GM12878 (cell line): ENCODE data around the gene TAS2R41. TPM values are rescaled to one million over a fixed set of nuclear protein-coding genes. Genes with fewer than 3 reads are reported as not detected.

Source experiments
- ATAC-seq: fragments of 200-7000 bp; cut with Tn5 transposase; 3 replicates; pipeline ENCODE4 v1.9.1; 2020; ENCODE audit warnings: mild to moderate bottlenecking, moderate library complexity
- BruUV-seq: library from RNA; stranded (reverse); fragments of 400-500 nt; replicated peaks from 2 replicates; lab custom pipeline; 2021; lab: Mats Ljungman, UMichigan
- CTCF ChIA-PET: fragments of 300-600 bp; sonication (Branson Sonifier 250); formaldehyde crosslinking; extraction: SDS; loops from one replicate; lab custom pipeline; 2021; ENCODE audit warnings: inconsistent platforms; lab: Yijun Ruan, JAX
- POLR2A ChIA-PET: fragments of 350-600 bp; formaldehyde crosslinking; extraction: SDS; loops from one replicate; lab custom pipeline; 2021; ENCODE audit warnings: inconsistent platforms; lab: Charles Lee
- RAD21 ChIA-PET: fragments of 300-600 bp; sonication (Branson Sonifier 250); formaldehyde crosslinking; loops from one replicate; lab custom pipeline; 2023; ENCODE audit warnings: antibody characterized with exemption; ENCODE audit not compliant: unreplicated experiment; lab: Charles Lee
- SMC1A ChIA-PET: fragments of 300-600 bp; sonication (Branson Sonifier 250); formaldehyde crosslinking; loops from one replicate; lab custom pipeline; 2023; ENCODE audit not compliant: unreplicated experiment, uncharacterized antibody; lab: Charles Lee
- DNase-seq: peaks from one replicate; pipeline ENCODE4 v3.0.0-alpha.2; 2011; ENCODE audit warnings: low read depth, low spot score
- FAIRE-seq: peaks from 3 replicates; lab custom pipeline; 2011; peaks lifted over from hg19 to GRCh38; lab: Jason Lieb, UNC
- H2AFZ ChIP-seq: 2 replicates; pipeline ENCODE4 v1.6.0; 2011; ENCODE audit warnings: low read depth, low read length, control low read depth; ENCODE audit not compliant: control insufficient read depth
- H3K27ac ChIP-seq: 2 replicates; pipeline ENCODE4 v1.5.1; 2011; ENCODE audit warnings: control low read depth; ENCODE audit not compliant: control insufficient read depth, insufficient read depth
- H3K27me3 ChIP-seq, 2 experiments: replicated peaks in 1 of 2; 2 replicates each; pipeline versions ENCODE4 v1.6.0 to v1.6.1; 2011; ENCODE audit warnings: low read length in 1 of 2; ENCODE audit not compliant: control insufficient read depth in 2 of 2, insufficient read depth in 2 of 2
- H3K36me3 ChIP-seq, 2 experiments: 2 replicates each; pipeline ENCODE4 v1.5.1; 2011; ENCODE audit warnings: low read length in 1 of 2; ENCODE audit not compliant: control insufficient read depth in 2 of 2, insufficient read depth in 2 of 2
- H3K4me1 ChIP-seq: 2 replicates; pipeline ENCODE4 v1.6.1; 2011; ENCODE audit warnings: mild to moderate bottlenecking, low read length, moderate library complexity, mixed read lengths; ENCODE audit not compliant: control insufficient read depth, insufficient read depth
- H3K4me2 ChIP-seq: 2 replicates; pipeline ENCODE4 v1.6.0; 2011; ENCODE audit warnings: control low read depth; ENCODE audit not compliant: control insufficient read depth, insufficient read depth
- H3K4me3 ChIP-seq: fragments of 200-600 bp; sonication (generic); 2 replicates; pipeline ENCODE4 v1.5.1; 2016
- H3K79me2 ChIP-seq: 2 replicates; pipeline ENCODE4 v1.6.0; 2011; ENCODE audit warnings: low read length; ENCODE audit not compliant: control insufficient read depth, insufficient read depth
- H3K9ac ChIP-seq: 2 replicates; pipeline ENCODE4 v1.8.0; 2011; ENCODE audit warnings: low read length, control low read depth, mixed read lengths; ENCODE audit not compliant: control insufficient read depth, insufficient read depth
- H3K9me3 ChIP-seq: replicated peaks from 3 replicates; pipeline ENCODE4 v1.5.1; 2011; ENCODE audit warnings: mild to moderate bottlenecking, low read length; ENCODE audit not compliant: control insufficient read depth, insufficient read depth
- H4K20me1 ChIP-seq: 2 replicates; pipeline ENCODE4 v1.6.0; 2011; ENCODE audit not compliant: control insufficient read depth, insufficient read depth
- ASH2L ChIP-seq: fragments of 300-600, 200-600 bp; sonication (generic); IDR thresholded peaks from 2 replicates; pipeline ENCODE4 v1.6.1; 2017; ENCODE audit warnings: low read depth, mild to moderate bottlenecking, borderline replicate concordance
- ATF7 ChIP-seq: fragments of 450-650 bp; IDR thresholded peaks from 2 replicates; pipeline ENCODE4 v1.6.1; 2016; ENCODE audit warnings: low read depth, mild to moderate bottlenecking
- BMI1 ChIP-seq: fragments of 450-650 bp; IDR thresholded peaks from 2 replicates; pipeline ENCODE4 v1.6.1; 2016; ENCODE audit warnings: mild to moderate bottlenecking, moderate library complexity, borderline replicate concordance
- E2F4 ChIP-seq: IDR thresholded peaks from 2 replicates; pipeline ENCODE4 v1.6.1; 2012; ENCODE audit warnings: low read depth, low read length, improper control_type of control experiment
- EED ChIP-seq: sonication (generic); IDR thresholded peaks from 2 replicates; pipeline ENCODE4 v1.6.1; 2016; ENCODE audit warnings: antibody characterized with exemption, low read depth
- ETV6 ChIP-seq, 2 experiments: fragments of 450-650 bp in 1 of 2; IDR thresholded peaks in 1 of 2; conservative IDR thresholded peaks in 1 of 2; 2 replicates each; pipeline ENCODE4 v1.6.1; 2014; ENCODE audit warnings: antibody characterized with exemption in 1 of 2, borderline replicate concordance in 1 of 2, low read depth in 1 of 2, mild to moderate bottlenecking in 1 of 2, moderate library complexity in 1 of 2
- FOXM1 ChIP-seq: IDR thresholded peaks from 2 replicates; pipeline ENCODE4 v1.6.1; 2012; ENCODE audit warnings: low read depth, mild to moderate bottlenecking, inconsistent platforms, low read length, moderate library complexity
- IKZF2 ChIP-seq, 2 experiments: fragments of 450-650 bp; IDR thresholded peaks; 2 replicates each; pipeline ENCODE4 v1.6.1; 2017; ENCODE audit warnings: mild to moderate bottlenecking in 2 of 2, moderate library complexity in 2 of 2
- LARP7 ChIP-seq: fragments of 450-650 bp; IDR thresholded peaks from 2 replicates; pipeline ENCODE4 v1.6.1; 2017; ENCODE audit warnings: mild to moderate bottlenecking
- POU2F2 ChIP-seq: IDR thresholded peaks from 3 replicates; pipeline ENCODE4 v1.6.1; 2011; ENCODE audit warnings: low read depth, mild to moderate bottlenecking, low read length, borderline replicate concordance
- RCOR1 ChIP-seq: conservative IDR thresholded peaks from 2 replicates; pipeline ENCODE4 v1.6.1; 2012; ENCODE audit warnings: low read depth, low read length, improper control_type of control experiment
- SMARCA5 ChIP-seq: fragments of 450-650 bp; IDR thresholded peaks from 2 replicates; pipeline ENCODE4 v1.6.1; 2017; ENCODE audit warnings: mild to moderate bottlenecking
- SRF ChIP-seq, 2 experiments: IDR thresholded peaks; 2 replicates each; pipeline ENCODE4 v1.6.1; 2011; ENCODE audit warnings: low read depth in 2 of 2, low read length in 2 of 2, mild to moderate bottlenecking in 1 of 2, moderate library complexity in 1 of 2
- STAT1 ChIP-seq: fragments of 450-650 bp; conservative IDR thresholded peaks from 2 replicates; pipeline ENCODE4 v1.6.1; 2014; ENCODE audit warnings: antibody characterized with exemption, mild to moderate bottlenecking
- TAF1 ChIP-seq: IDR thresholded peaks from 2 replicates; pipeline ENCODE4 v1.6.1; 2011; ENCODE audit warnings: mild to moderate bottlenecking, low read depth, low read length, borderline replicate concordance
- USF1 ChIP-seq: IDR thresholded peaks from 2 replicates; pipeline ENCODE4 v1.6.1; 2011; ENCODE audit warnings: borderline replicate concordance, low read depth, mild to moderate bottlenecking, moderate library complexity, mixed read lengths, low read length; ENCODE audit not compliant: insufficient read depth; ENCODE audit errors: extremely low read length
- ZBED1 ChIP-seq: IDR thresholded peaks from 2 replicates; pipeline ENCODE4 v1.6.1; 2016; ENCODE audit warnings: borderline replicate concordance
- WGBS: methylation state at CpG from one replicate; pipeline ENCODE4 v1.1.6; 2016; ENCODE audit warnings: low lambda C conversion rate; ENCODE audit not compliant: insufficient replicate concordance, insufficient coverage; ENCODE audit errors: missing lambda C conversion rate; 5-methylcytosine and 5-hydroxymethylcytosine counted together
- in situ Hi-C: fragments of 300-500 bp; cut with MboI; formaldehyde crosslinking; loops from 9 replicates; pipeline ENCODE4 v1.14.3; 2018; ENCODE audit warnings: mixed read lengths
- intact Hi-C: fragments of 100-400 bp; cut with micrococcal nuclease; formaldehyde crosslinking; loops from one replicate; pipeline ENCODE4 v1.14.2; 2022; ENCODE audit not compliant: unreplicated experiment
- polyA plus RNA-seq, 11 experiments: library from polyadenylated mRNA; depleted of rRNA in 4 of 11; unstranded in 6 of 11; stranded (reverse) in 5 of 11; fragments of >200 nt; fragmentation: Nextera tagmentation in 4 of 11; fragmentation: Illumina TruSeq in 1 of 11; extraction: Ambion mirVana in 4 of 11; extraction: Trizol in 1 of 11; gene quantifications; 1 replicate in 1 of 11; 2 replicates in 10 of 11; pipeline versions ENCODE4 v1.2.1 to v1.2.3, GENCODE V29; 2011 to 2016; ENCODE audit warnings: inconsistent platforms in 2 of 11, missing spikeins in 2 of 11, low read depth in 1 of 11
- total RNA-seq, 4 experiments: library from RNA; depleted of rRNA in 3 of 4; stranded (reverse); fragments of >200 nt in 3 of 4; fragmentation: Illumina TruSeq in 1 of 4; extraction: Trizol in 1 of 4; gene quantifications; 2 replicates each; pipeline versions ENCODE4 v1.2.1 to v1.2.3, GENCODE V29; 2013 to 2021
- TF ChIP-seq, protein P1 (sequence below): IDR thresholded peaks from 2 replicates; pipeline ENCODE4 v1.6.1; 2012; ENCODE audit warnings: mild to moderate bottlenecking, low read depth, low read length
- TF ChIP-seq, protein P2 (sequence below): fragments of 450-650 bp; IDR thresholded peaks from 2 replicates; pipeline ENCODE4 v1.6.1; 2014; ENCODE audit warnings: mild to moderate bottlenecking

TAS2R41 gene
- total and polyA plus RNA-seq, 10 of the 15 experiments (the other 5 are each of a cell fraction or from before 2014, with no cell fraction given) = not detected

- H3K9ac ChIP-seq = no peak overlapping the region
- H3K36me3 ChIP-seq = no peaks in the 10 kb centered on the region
- H4K20me1 ChIP-seq = no peaks in the 10 kb centered on the region
- intact Hi-C loops = no loop called here
- no peak overlapping the region for H3K4me2 ChIP-seq
- DNase-seq (no peak), ATAC-seq (no peak), FAIRE-seq (no peak)
- no peaks in the 10 kb centered on the region for H3K27me3 ChIP-seq
- H3K4me3 ChIP-seq = no peak overlapping the region
- H3K4me1 ChIP-seq = no peaks in the 10 kb centered on the region
- no TSS peak for BruUV-seq
- in situ Hi-C loops = no loop called here
- no peak overlapping the region for H2AFZ ChIP-seq
- H3K9me3 ChIP-seq = no peaks in the 10 kb centered on the region
- 28% methylated on average over 5 of the region's 5 CpGs for WGBS
- POLR2A ChIA-PET = no interaction called here
- no peaks in the 10 kb centered on the region for H3K79me2 ChIP-seq
- TF ChIP-seq STAT1 (no peak), EED (no peak), TAF1 (no peak), FOXM1 (no peak), ZBED1 (no peak), SRF (IDR thresholded peaks at IDR 0.05; ENCODE audit: low read depth in 2 of 2, low read length in 2 of 2) (no peak), POU2F2 (no peak), LARP7 (no peak), SMARCA5 (no peak), ATF7 (no peak), E2F4 (no peak), ETV6 (conservative IDR thresholded peaks at IDR 0.05 in 1 of 2, IDR thresholded peaks at IDR 0.05 in 1 of 2; ENCODE audit: borderline replicate concordance in 1 of 2, low read depth in 1 of 2) (no peak), USF1 (no peak), BMI1 (no peak), RCOR1 (no peak), ASH2L (no peak), IKZF2 (IDR thresholded peaks at IDR 0.05) (no peak)
- TF ChIP-seq, protein P1, sequence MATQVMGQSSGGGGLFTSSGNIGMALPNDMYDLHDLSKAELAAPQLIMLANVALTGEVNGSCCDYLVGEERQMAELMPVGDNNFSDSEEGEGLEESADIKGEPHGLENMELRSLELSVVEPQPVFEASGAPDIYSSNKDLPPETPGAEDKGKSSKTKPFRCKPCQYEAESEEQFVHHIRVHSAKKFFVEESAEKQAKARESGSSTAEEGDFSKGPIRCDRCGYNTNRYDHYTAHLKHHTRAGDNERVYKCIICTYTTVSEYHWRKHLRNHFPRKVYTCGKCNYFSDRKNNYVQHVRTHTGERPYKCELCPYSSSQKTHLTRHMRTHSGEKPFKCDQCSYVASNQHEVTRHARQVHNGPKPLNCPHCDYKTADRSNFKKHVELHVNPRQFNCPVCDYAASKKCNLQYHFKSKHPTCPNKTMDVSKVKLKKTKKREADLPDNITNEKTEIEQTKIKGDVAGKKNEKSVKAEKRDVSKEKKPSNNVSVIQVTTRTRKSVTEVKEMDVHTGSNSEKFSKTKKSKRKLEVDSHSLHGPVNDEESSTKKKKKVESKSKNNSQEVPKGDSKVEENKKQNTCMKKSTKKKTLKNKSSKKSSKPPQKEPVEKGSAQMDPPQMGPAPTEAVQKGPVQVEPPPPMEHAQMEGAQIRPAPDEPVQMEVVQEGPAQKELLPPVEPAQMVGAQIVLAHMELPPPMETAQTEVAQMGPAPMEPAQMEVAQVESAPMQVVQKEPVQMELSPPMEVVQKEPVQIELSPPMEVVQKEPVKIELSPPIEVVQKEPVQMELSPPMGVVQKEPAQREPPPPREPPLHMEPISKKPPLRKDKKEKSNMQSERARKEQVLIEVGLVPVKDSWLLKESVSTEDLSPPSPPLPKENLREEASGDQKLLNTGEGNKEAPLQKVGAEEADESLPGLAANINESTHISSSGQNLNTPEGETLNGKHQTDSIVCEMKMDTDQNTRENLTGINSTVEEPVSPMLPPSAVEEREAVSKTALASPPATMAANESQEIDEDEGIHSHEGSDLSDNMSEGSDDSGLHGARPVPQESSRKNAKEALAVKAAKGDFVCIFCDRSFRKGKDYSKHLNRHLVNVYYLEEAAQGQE = no peak
- TF ChIP-seq, protein P2, sequence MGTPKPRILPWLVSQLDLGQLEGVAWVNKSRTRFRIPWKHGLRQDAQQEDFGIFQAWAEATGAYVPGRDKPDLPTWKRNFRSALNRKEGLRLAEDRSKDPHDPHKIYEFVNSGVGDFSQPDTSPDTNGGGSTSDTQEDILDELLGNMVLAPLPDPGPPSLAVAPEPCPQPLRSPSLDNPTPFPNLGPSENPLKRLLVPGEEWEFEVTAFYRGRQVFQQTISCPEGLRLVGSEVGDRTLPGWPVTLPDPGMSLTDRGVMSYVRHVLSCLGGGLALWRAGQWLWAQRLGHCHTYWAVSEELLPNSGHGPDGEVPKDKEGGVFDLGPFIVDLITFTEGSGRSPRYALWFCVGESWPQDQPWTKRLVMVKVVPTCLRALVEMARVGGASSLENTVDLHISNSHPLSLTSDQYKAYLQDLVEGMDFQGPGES = no peak
- RAD21 ChIA-PET = no interaction called here
- CTCF ChIA-PET = no interaction called here
- no peak overlapping the region for H3K27ac ChIP-seq
- SMC1A ChIA-PET = no interaction called here
Measured at GRCh38 chr7:143507534-143508055, 29.9 kb downstream of the TAS2R41 start.
